Measurements from ENCODE around the gene LFNG. TPM values are rescaled to one million over a fixed set of nuclear protein-coding genes. Genes with fewer than 3 reads are reported as not detected.

LFNG gene
- total and polyA plus RNA-seq, 5 donors, result 3.6 to 6.6 (median 5.2) TPM

- no peak for ATAC-seq
- intact Hi-C loops (cut with DNase I), result no loop called here
Observed at GRCh38 chr7:2518737-2519118, 846 bp upstream of the LFNG start.

GRCh38 chr7:2520131-2520760, 672 bp downstream of the LFNG start:
- H3K27ac ChIP-seq (ENCODE audit: low read length), result peak overlapping the region; percentile 31
- H3K4me1 ChIP-seq (ENCODE audit: control insufficient read depth, insufficient read depth, low read length), result peaks cover 6% of the 10 kb centered on the region

More at GRCh38 chr7:2518737-2519118, 846 bp upstream of the LFNG start:
- peaks cover 6% of the 10 kb centered on the region for H3K4me1 ChIP-seq (ENCODE audit: control insufficient read depth, insufficient read depth, low read length)
- H3K9me3 ChIP-seq (ENCODE audit: control insufficient read depth, low read length), result no peaks in the 10 kb centered on the region
- H3K27me3 ChIP-seq (ENCODE audit: control insufficient read depth, insufficient read depth), result no peaks in the 10 kb centered on the region
- H3K4me3 ChIP-seq (ENCODE audit: low read length), result peak overlapping the region; percentile 60
- WGBS, result 8% methylated on average over 41 of the region's 41 CpGs
- DNase-seq, result no peak
- H3K27ac ChIP-seq (ENCODE audit: low read length), result no peak overlapping the region

GRCh38 chr7:2520761-2521290, 1.3 kb downstream of the LFNG start:
- Histone ChIP-seq H3K27ac (ENCODE audit: low read length) (no peak overlapping the region), H3K4me3 (ENCODE audit: low read length) (peak overlapping the region; percentile 66), H3K27me3 (ENCODE audit: control insufficient read depth, insufficient read depth) (no peaks in the 10 kb centered on the region), H3K4me1 (ENCODE audit: control insufficient read depth, insufficient read depth, low read length) (peaks cover 6% of the 10 kb centered on the region), H3K9me3 (ENCODE audit: control insufficient read depth, low read length) (no peaks in the 10 kb centered on the region)
- DNase-seq, result no peak
- ATAC-seq, result no peak
- intact Hi-C loops (cut with DNase I), result no loop called here
- 19% methylated on average over 12 of the region's 12 CpGs for WGBS

More at GRCh38 chr7:2520131-2520760, 672 bp downstream of the LFNG start:
- Histone ChIP-seq H3K4me3 (ENCODE audit: low read length) (peak overlapping the region; percentile 66), H3K9me3 (ENCODE audit: control insufficient read depth, low read length) (no peaks in the 10 kb centered on the region), H3K27me3 (ENCODE audit: control insufficient read depth, insufficient read depth) (no peaks in the 10 kb centered on the region)
- WGBS, result 3% methylated on average over 37 of the region's 37 CpGs
- DNase-seq (peak in 1 of 3 donors; percentile 71), ATAC-seq (no peak)
- intact Hi-C loops (cut with DNase I), result no loop called here

GRCh38 chr7:2521341-2521745, 1.8 kb downstream of the LFNG start:
- Histone ChIP-seq H3K27me3 (ENCODE audit: control insufficient read depth, insufficient read depth) (no peaks in the 10 kb centered on the region), H3K4me1 (ENCODE audit: control insufficient read depth, insufficient read depth, low read length) (peaks cover 6% of the 10 kb centered on the region)

GRCh38 chr7:2521952-2522591, 2.5 kb downstream of the LFNG start:
- peak; percentile 6 for ATAC-seq
- Histone ChIP-seq H3K27ac (ENCODE audit: low read length) (no peak overlapping the region), H3K4me3 (ENCODE audit: low read length) (peak overlapping the region; percentile 66), H3K9me3 (ENCODE audit: control insufficient read depth, low read length) (no peaks in the 10 kb centered on the region), H3K27me3 (ENCODE audit: control insufficient read depth, insufficient read depth) (no peaks in the 10 kb centered on the region), H3K4me1 (ENCODE audit: control insufficient read depth, insufficient read depth, low read length) (peaks cover 6% of the 10 kb centered on the region)
- peak; percentile 62 to 82 (median 81) for DNase-seq
- 23% methylated on average over 17 of the region's 17 CpGs for WGBS
- intact Hi-C loops (cut with DNase I), result no loop called here

More at GRCh38 chr7:2521341-2521745, 1.8 kb downstream of the LFNG start:
- H3K27ac ChIP-seq (ENCODE audit: low read length), result no peak overlapping the region
- WGBS, result 10% methylated on average over 21 of the region's 21 CpGs
- intact Hi-C loops (cut with DNase I), result no loop called here
- DNase-seq (no peak), ATAC-seq (no peak)
- H3K4me3 ChIP-seq (ENCODE audit: low read length), result peak overlapping the region; percentile 66
- H3K9me3 ChIP-seq (ENCODE audit: control insufficient read depth, low read length), result no peaks in the 10 kb centered on the region

GRCh38 chr7:2522780-2523433, 3.3 kb downstream of the LFNG start:
- intact Hi-C loops (cut with DNase I), result no loop called here
- peaks cover 6% of the 10 kb centered on the region for H3K4me1 ChIP-seq (ENCODE audit: control insufficient read depth, insufficient read depth, low read length)
- 41% methylated on average over 19 of the region's 19 CpGs for WGBS
- ATAC-seq (no peak), DNase-seq (no peak)
- H3K4me3 ChIP-seq (ENCODE audit: low read length), result peak overlapping the region; percentile 66
- no peaks in the 10 kb centered on the region for H3K27me3 ChIP-seq (ENCODE audit: control insufficient read depth, insufficient read depth)
- H3K9me3 ChIP-seq (ENCODE audit: control insufficient read depth, low read length), result no peaks in the 10 kb centered on the region
- peak overlapping the region; percentile 60 for H3K27ac ChIP-seq (ENCODE audit: low read length)

- DNase-seq (peak in 2 of 3 donors; percentile 31 to 71), ATAC-seq (peak in 1 of 2 donors; percentile 4)
- H3K27ac ChIP-seq (ENCODE audit: low read length), result peak overlapping the region; percentile 66
- intact Hi-C loops (cut with DNase I), result no loop called here
- WGBS, result 27% methylated on average over 22 of the region's 22 CpGs
- H3K4me3 ChIP-seq (ENCODE audit: low read length), result peak overlapping the region; percentile 3
- H3K4me1 ChIP-seq (ENCODE audit: control insufficient read depth, insufficient read depth, low read length), result peaks cover 6% of the 10 kb centered on the region
- H3K9me3 ChIP-seq (ENCODE audit: control insufficient read depth, low read length), result no peaks in the 10 kb centered on the region
- H3K27me3 ChIP-seq (ENCODE audit: control insufficient read depth, insufficient read depth), result no peaks in the 10 kb centered on the region
Observed at GRCh38 chr7:2523461-2523936, 3.9 kb downstream of the LFNG start.

GRCh38 chr7:2523941-2524807, 4.6 kb downstream of the LFNG start:
- Histone ChIP-seq H3K27ac (ENCODE audit: low read length) (peak overlapping the region; percentile 66), H3K4me1 (ENCODE audit: control insufficient read depth, insufficient read depth, low read length) (peaks cover 6% of the 10 kb centered on the region), H3K27me3 (ENCODE audit: control insufficient read depth, insufficient read depth) (no peaks in the 10 kb centered on the region), H3K4me3 (ENCODE audit: low read length) (no peak overlapping the region), H3K9me3 (ENCODE audit: control insufficient read depth, low read length) (no peaks in the 10 kb centered on the region)
- WGBS, result 41% methylated on average over 51 of the region's 51 CpGs
- intact Hi-C loops (cut with DNase I), result no loop called here
- ATAC-seq (peak; percentile 28 to 60), DNase-seq (peak; percentile 88 to 95 (median 93))

- ATAC-seq (no peak), DNase-seq (peak; percentile 18 to 70 (median 55))
- no peak overlapping the region for H3K4me3 ChIP-seq (ENCODE audit: low read length)
- H3K9me3 ChIP-seq (ENCODE audit: control insufficient read depth, low read length), result no peaks in the 10 kb centered on the region
- 83% methylated on average over 53 of the region's 53 CpGs for WGBS
- H3K27me3 ChIP-seq (ENCODE audit: control insufficient read depth, insufficient read depth), result no peaks in the 10 kb centered on the region
- intact Hi-C loops (cut with DNase I), result no loop called here
- peaks cover 6% of the 10 kb centered on the region for H3K4me1 ChIP-seq (ENCODE audit: control insufficient read depth, insufficient read depth, low read length)
- H3K27ac ChIP-seq (ENCODE audit: low read length), result no peak overlapping the region
Observed at GRCh38 chr7:2524808-2525657, 5.5 kb downstream of the LFNG start.

All from right cardiac atrium (tissue), 5 donors.